ENCODE results near the gene PLXNB2. TPM values are rescaled to one million over a fixed set of nuclear protein-coding genes. Genes with fewer than 3 reads are reported as not detected.
"Not testable (repeated sequence)": the region's sequence is repeated elsewhere in the genome, so short reads cannot be mapped to it uniquely, and the experiment has no call there.

PLXNB2 gene
- polyA plus RNA-seq, 1 donor, result 109 TPM

DNA sequence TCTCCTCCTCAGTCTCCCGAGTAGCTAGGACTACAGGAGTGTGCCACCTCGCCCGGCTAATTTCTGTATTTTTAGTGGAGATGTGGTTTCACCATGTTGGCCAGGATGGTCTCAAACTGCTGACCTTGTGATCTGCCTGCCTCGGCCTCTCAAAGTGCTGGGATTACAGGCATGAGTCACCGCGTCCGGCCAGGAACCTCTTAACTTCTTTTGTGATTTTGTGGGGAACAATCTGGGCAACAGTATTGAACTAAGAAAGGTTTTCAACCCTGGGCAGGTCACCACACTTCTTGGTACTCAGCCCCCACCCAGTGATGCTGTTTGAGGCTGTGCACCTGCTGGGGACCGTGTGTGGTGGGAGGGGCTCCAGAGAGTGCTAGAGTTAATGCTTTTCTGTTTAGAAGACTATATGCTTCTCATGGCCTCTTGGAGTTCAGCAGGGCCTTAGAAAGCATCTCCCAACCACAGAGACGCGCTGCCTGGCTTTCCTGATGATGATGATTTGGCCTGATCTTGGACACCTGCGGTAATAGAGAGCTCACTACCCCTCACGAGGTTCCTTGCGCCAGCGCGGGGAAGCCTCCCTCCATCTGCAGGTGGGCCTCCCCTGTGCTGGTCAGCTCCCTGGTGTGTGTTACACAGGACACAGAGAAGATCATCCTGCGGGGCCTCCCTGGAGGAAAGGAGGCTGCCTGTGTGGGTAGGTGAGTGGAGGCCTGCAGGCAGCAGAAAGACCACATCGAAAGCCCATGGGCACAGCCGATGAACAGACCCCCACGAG, 18.2 kb upstream of the PLXNB2 start:
- DNase-seq, result no peak

DNA sequence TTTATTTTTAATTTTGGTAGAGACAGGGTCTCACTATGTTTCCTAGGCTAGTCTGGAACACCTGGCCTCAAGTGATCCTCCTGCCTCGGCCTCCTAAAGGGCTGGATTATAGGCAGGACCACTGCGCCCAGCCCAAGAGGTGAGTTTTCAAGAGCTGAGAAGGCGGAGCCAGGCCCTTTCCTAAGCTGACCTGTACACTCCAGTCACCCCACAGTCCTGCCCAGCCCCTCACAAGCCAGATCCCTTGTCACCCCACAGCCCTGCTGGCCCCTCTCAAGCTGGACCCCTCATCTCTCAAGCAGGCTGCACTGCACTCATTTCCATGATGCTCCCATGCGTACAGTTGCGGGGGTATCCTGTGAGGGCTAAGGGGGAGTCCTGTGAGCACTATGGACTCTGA, 16.5 kb upstream of the PLXNB2 start:
- DNase-seq, result no peak

DNA sequence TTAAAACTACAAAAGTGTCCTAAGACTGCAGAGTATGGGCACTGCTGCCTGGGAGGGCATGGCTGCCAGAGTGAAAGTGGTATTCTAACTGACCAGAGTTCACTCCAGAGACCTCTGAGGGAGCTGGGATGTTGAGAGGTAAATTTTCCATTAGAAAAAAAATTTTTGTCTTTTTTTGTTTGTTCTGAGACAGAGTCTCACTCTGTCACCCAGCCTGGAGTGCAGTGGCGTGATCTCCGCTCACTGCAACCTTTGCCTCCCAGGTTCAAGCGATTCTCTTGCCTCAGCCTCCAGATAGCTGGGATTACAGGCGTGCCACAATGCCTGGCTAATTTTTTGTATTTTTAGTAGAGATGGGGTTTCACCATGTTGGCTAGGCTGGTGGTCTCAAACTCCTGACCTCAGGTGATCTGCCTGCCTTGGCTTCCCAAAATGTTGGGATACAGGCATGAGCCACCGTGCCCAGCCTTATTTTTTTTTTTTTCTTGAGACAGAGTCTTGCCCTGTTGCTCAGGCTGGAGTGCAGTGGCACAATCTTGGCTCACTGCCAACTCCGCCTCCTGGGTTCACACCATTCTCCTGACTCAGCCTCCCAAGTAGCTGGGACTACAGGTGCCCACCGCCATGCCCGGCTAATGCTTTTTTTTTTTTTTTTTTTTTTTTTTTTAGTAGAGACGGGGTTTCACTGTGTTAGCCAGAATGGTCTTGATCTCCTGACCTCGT, 15.1 kb upstream of the PLXNB2 start:
- DNase-seq, result not testable (repeated sequence)

DNA sequence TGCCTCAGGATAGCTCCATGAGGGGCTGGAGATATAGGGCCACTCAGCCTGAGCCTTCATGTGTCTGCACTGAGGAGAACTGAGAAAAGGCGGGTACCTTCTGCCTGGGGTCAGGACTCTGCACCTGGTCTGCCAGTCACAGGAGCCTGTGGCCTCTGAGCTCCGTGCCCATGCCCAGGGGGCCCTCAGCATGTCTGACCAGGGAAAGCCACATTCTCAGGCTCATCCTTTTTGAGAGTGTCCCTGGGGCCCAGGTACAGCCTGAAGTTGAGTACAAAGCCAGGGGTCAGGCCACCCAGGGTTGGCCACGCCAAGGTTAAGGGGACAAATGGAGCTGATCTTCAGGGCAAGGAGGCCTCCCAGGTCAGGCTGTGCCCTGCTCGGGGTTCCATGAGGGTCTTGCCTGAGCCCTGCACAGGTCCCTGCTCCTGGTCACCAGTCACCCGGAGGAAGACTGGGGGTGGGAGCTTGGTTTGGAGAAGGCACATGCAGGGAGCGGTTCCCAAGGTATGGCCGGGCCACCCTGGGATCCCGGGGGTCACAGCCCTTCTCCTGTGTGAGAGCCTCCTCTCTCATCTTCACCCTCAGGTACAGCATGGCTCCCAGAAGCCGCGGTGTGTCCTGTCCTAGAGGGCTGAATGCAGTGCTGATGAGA, 13.4 kb upstream of the PLXNB2 start:
- no peak for DNase-seq

DNA sequence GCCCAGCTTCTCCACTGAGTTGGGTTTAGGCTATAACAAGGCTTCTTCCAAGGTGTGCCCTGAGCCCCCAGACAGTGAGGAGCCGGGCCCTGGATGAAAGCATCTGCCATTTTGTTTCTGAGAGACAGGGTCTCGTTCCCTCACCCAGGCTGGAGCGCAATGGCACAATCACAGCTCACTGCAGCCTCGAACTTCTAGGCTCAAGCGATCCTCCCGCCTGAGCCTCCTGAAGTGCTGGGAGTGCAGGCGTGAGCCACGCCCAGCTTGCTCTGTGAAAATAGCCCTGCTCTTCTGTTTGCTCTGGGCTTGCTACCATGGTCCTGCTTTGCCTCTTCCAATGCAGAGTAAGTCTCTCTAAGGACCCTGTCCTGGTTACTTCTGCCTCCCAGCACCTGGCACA, 12.7 kb upstream of the PLXNB2 start:
- no peak for DNase-seq

DNA sequence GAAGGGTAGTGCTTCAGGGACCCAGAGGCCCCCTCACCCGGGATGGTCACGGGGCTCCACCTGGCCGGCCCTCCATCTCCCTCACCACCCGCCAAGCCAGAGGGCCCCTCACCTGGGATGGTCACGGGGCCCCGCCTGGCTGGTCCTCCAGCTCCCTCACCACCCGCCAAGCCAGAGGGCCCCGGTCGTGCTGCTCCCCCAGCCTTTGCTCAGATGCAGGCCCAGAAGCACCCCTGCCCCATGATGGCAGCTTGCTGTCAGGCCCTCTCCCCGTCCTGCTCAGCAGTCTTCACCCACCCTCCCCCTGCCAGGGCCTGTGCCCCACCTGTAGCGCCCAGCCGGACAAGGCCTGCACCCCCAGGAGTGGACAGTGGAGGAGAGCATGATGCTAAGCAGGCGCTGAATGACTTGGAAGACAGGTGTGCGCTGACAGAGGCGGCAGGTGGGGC, 12.1 kb upstream of the PLXNB2 start:
- no peak for DNase-seq

DNA sequence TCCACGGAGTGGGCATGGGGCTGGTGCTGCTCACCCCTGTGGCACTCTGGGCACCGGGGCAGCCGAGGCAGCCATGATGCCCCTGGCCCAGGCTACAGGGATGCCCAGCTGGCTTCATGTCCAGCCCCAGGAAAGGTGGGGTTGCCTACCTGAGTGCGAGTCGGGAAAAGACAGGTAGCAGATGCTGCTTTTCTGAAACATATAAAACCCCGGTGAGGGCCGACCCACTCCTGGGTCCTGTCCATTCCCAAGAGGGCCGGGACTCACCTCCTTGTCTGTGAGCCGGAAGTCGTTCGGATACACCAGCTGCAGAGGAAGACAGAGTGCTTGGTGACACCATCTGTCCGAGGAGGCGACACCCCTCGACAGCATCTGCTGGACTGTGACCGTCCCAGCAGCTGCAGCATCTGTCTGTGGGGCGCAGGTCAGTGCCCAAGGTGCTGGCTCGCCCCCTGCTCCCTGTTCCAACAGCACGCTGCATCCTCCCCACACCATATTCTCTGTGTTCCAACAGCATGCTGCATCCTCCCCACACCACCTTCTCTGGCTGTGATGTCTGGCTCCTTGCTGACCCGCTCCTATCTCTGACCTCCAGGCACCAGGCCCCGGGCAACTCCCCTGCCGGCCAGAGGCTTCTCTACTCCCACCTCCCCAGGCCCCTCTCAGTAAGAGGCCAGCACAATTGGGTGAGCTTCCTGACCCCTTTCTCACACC, 11.4 kb upstream of the PLXNB2 start:
- no peak for DNase-seq

DNA sequence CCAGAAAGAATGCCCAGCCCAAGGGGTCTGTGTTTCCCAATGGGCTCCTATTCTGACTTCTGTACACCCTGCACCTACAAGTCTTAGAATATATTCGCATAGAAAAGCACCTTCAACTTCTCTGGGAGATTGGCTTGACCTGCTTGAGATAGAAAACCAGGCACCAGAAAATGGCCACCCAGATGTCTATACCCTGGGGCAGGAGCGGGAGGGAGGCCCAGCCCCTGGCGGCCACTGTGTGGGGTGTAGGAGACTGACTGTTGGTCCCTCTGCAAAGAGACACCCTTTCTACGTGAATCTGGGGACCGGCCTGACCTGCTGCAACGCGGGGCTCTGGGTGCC, 10.9 kb upstream of the PLXNB2 start:
- DNase-seq, result no peak

DNA sequence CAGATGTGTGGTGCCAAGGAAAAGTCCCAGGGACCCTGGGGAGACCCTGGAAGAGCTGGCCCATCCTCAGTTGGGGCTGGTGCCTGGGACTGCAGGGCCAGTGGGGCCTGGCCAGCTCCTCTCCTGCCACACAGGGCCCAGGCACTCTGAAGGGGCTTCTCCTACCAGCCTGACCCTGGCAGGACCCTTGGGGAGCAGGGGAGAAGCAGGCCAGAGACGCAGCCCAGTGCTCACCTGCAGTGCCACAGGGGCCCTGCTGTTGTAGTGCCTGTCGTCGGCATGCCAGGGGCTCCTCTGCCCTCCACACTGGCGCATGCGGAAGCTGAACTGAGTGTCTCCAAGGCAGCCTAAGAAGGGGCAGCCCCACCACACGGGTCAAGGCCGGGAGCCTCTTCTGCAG, 10.2 kb upstream of the PLXNB2 start:
- no peak for DNase-seq

DNA sequence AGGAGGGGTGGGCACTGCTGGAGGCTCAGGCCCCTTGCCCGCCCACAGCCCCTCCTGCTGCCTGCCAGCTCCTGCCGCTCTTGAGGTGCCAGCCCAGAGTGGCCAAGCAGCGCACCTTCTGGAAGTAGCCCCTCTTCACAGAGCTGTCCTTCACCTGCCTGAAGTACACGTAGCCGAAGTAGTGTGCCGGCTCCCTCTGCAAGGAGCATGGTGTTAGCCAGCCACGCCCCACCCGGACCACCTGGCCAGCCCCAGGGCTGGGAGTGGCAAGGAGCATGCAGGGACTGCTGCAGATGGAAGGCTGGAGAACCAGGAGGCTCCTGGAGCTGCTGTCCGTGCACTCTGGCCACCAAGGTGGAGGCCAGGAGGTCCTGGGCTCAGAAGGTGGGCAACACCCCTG, 9.7 kb upstream of the PLXNB2 start:
- DNase-seq, result no peak

DNA sequence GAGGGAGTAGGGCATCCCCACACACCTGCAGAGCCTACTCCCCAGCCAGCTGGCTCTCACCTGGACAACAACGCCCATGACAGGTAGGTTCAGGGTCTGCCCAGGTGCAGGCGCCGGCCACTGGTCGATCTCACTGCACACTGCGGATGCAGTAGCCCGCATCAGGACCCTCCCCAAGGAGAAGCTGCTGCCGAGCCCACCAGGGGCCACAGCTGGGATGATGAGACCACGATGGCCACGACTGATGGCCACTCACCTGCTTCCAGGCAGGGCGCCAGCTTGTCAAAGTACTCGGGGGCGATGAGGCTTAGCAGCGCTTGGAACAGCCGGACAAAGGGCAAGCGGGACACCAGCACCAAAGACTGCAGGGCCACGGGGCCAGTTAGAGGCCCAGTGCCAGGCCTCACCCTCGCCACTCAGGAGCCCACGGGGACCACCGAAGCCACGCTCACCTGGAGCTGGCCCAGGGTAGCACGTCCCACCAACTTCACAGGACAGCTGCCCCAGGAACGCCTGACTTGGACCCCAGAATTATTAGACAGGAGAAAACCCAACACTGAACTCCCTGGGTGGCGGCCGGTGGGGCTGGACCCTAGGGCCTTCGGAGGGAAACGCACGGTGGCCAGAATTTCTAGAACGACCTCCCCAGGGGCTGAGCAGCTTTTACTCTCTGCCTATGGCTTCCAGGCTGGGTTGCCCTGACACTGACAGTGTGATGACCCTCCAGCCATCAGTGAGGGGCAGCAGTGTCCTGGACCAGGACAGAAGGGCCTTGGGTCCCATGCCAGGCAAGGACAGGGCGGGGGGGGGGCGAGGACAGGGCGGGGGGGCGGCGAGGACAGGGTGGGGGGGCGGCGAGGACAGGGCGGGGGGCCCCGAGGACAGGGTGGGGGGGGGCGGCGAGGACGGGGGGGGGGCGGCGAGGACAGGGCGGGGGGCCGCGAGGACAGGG, 8.9 kb upstream of the PLXNB2 start:
- no peak for DNase-seq

DNA sequence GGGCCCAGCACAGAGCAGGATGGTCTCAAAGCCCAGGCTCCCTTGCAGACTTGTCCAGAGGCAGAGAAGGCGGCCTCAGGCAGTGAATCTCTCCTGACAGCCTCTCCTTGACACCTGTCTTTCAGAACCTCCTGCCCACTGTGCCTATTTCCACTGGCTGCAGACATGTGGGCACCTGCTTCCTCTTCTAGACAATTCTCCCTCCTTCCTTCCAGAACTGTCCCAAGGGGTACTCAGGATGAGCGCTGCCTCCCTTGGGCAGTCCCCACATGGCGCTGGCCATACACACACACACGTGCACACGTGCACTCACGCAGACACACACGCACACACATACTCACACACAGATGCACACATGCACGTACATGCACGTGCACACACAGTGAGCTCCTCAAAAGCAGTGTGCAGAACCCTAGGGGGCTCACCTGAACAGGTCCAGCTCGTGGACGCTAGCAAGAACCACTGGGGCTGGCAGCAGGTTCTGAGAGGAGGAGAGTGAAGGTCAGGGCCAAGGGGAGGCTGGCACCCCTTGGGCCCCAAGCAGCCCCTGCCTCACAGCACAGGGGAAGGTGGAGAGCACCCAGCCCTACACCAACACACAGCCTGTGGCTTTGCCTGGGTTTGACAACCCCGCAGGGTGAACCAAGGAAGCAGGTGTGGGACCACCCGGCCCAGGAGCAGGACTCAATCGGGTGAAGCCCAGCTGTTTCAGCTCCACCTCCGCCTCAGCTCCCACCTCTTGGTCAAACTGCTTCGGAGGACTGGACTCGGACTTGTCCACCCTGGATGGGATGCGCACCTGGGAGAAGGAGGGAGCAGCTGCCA, 8.1 kb upstream of the PLXNB2 start:
- DNase-seq, result no peak

DNA sequence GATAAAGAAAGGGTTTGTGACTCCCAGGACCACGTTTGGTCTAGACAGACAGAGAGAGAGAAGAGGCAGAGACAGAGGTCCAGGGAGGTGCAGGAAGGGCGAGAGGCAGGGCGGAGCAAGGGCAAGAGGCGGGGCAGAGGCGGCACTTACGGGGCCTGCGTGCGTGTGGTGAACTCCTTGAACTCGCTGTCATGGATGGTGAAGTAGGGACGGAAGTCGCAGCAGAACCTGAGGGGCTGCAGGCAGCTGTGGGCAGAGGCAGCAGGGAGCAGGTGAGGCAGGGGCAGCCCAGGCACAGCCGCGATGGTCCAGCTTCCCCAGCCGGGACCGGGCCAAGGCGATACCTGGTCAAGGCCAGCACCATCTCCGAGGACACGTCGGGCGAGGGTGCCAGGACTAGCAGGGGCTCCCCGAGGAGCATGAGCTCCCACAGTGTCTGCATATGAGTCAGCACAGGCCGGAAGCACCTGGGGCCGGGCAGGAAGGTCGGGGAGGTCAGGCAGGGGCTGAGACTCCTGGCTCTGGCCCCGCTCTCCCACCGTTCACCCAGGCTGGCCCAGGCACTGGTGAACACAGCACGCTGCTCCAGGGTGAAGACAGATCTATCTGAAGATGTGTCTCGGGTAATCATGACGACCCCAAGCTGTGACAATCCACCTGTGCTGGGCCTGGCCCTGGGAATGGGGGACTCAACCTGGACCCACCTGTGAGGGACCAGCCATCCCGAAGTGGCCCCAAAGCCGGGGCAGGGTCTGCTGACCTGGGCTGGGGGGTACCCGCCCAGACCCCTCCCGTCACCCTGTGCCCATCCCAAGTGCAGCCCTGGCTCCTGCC, 7.2 kb upstream of the PLXNB2 start:
- no peak for DNase-seq

DNA sequence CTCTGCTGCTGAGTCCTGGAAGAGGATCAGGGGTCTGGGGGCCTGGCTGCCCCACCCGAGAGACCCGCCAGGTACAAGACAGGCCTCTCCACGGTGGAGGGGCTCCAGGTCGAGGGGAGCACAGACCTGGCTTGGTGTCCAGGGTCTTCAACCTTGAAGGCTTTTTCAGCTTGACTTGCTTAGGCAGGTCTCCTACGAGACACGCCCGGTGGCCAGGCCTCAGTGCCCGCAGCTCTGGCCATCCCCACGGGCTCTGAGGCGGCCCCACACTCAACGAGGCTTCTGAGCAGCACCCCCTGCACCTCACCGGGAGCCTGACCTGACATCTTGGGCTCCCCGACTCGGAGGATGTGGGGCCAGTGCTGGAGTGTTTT, 6.6 kb upstream of the PLXNB2 start:
- no peak for DNase-seq

DNA sequence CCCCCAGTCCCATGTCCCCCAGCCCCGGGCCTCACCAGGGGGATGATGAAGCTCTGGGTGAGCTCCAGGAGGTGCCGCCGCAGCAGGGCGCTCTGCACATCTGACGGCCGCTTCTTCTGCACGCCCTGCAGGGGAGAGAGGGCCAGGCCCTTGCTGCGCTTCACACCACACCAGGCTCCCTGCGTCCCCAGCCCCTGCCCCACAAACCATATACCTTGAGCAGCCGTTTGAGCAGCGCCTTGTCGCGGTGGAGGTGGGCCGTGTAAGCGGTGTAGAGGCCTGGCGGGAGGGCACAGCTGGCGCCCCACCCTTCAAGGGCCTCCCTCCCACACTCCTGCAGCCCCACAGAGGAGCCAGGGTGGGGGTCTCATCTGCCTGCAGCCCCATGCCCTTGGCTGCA, 6.2 kb upstream of the PLXNB2 start:
- no peak for DNase-seq

DNA sequence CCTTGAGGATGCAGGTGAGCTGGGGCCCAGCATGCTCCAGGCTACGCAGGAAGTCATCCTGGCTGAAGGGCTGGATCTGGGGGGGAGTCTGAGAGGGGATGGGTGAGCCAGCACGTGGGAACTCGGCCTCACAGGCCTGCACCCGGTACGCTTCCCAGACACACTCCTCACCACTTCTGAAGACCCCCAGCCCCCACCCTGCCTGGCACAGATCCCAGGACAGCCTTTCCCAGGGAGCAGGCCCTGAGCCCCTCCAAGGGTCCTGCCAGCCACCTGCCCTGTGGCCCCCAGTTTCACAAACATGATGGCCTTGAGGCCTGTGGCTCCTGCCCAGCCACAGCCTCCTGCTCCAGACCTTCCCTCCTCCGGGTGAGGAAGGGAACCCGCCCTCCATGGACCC, 5.6 kb upstream of the PLXNB2 start:
- DNase-seq, result no peak

DNA sequence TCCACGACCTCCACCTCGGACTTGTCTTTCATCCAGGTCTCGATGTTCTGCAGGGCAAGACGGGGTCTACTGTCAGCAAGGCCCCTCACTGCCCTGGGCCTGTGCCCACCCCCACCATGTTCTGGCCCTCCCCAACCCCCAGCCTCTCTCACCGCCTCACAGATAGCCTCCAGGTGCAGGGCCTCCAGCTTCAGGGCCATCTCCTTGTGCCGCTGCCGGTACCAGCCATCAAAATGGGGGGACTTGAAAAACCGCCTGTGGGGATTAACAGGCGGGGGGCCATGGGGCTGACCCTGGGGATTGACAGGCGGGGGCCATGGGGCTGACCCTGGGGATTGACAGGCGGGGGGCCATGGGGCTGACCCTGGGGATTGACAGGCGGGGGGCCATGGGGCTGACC, 4.9 kb upstream of the PLXNB2 start:
- DNase-seq, result no peak

DNA sequence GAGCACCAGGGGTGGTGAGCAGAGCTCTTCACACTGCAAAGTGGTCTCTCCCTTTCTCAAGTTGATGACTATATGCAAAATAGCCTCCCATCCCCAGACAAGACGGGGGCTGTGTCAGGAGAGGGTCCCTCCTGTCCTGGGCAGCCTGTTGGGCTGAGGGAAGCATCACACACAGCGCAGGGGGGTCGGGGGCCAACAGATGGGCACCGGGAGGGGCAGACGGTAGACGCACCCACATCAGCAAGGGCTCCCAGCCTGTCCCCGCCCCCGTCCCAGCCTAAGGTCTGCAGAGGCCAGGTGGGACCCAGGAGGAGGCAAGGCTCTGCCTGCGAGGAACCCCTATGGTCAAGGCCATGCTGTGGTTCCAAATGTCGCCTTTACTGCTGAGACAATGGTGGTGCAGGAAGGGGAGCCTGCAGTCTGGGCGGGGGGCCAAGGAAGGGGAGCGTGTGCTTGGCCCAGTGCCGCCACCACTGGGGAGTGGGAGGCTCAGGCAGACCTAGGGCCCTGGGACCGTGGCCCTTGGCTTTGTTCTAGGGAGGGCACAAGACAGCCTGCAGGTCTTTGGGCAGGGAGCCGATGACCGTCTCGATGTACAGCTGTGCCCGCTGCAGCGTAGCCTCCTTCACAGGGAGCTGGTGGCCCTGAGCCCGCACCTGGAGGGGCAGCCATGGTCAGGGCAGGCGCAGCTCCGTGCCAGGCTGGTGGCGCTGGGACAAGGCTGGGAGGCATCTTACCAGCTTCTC, 4.3 kb upstream of the PLXNB2 start:
- DNase-seq, result no peak

DNA sequence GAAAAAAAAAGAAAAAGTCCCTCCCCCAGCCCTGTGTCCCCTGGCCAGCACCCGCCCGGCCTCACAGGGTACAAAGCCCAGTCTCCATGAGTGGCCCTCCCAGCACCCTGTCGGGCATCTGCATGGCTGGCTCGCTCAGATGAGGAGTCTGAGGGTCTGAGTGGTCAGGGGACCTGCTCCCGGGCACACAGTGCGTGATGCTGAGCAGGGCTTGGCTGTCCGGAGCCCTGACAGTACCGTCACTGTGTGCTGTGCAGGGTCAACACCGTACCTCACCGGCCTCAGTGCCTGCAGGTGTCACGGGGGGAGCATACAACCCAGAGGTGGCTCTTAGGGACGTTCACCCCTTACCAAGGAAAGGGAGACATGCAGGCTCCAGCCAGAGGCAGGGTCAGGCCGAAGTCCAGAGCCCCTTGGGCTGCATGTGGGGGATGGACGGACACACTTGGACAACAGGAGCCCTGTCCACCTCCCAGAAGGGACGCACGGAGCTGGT, 3.6 kb upstream of the PLXNB2 start:
- no peak for DNase-seq

All from hindlimb muscle (tissue), 1 donor.